CD14-positive monocyte (primary cell): ENCODE data around the gene CDC37. TPM values are rescaled to one million over a fixed set of nuclear protein-coding genes. Genes with fewer than 3 reads are reported as not detected.
A peak's percentile ranks its signal among the peaks of the same experiment; 100 is the strongest.
"Not testable (repeated sequence)": the region's sequence is repeated elsewhere in the genome, so short reads cannot be mapped to it uniquely, and the experiment has no call there.

ENCODE experiments used
- DNase-seq, 3 donors: peaks; one replicate each; pipeline ENCODE4 v3.0.0-alpha.2; 2011 to 2022
- H2AFZ ChIP-seq: 2 replicates; pipeline ENCODE4 v1.6.0; 2012; ENCODE audit warnings: mild to moderate bottlenecking, low read depth, low read length, inconsistent platforms; ENCODE audit not compliant: insufficient read depth, poor library complexity, severe bottlenecking
- H3K27ac ChIP-seq, 2 donors: 1 replicate in 1 of 2; 2 replicates in 1 of 2; pipeline ENCODE4 v1.5.1; 2012 to 2013; ENCODE audit warnings: low read length in 2 of 2, control low read depth in 1 of 2, inconsistent platforms in 1 of 2, low read depth in 1 of 2, mild to moderate bottlenecking in 1 of 2
- H3K27me3 ChIP-seq, 2 donors: one replicate each; pipeline versions ENCODE4 v1.6.0 to v1.6.1; 2011 to 2013; ENCODE audit warnings: low read length in 2 of 2; ENCODE audit not compliant: control insufficient read depth in 2 of 2, insufficient read depth in 2 of 2
- H3K36me3 ChIP-seq, 2 donors: replicated peaks in 1 of 2; 1 replicate in 1 of 2; 2 replicates in 1 of 2; pipeline versions ENCODE4 v1.5.1 to v1.6.1; 2012 to 2013; ENCODE audit warnings: low read length in 2 of 2, control low read depth in 1 of 2, inconsistent platforms in 1 of 2, mild to moderate bottlenecking in 1 of 2; ENCODE audit not compliant: insufficient read depth in 2 of 2, control insufficient read depth in 1 of 2
- H3K4me1 ChIP-seq, 2 donors: 1 replicate in 1 of 2; 2 replicates in 1 of 2; pipeline versions ENCODE4 v1.5.1 to v1.6.1; 2012 to 2013; ENCODE audit warnings: low read length in 2 of 2, control low read depth in 1 of 2, inconsistent platforms in 1 of 2, mild to moderate bottlenecking in 1 of 2, moderate library complexity in 1 of 2; ENCODE audit not compliant: insufficient read depth in 2 of 2, control insufficient read depth in 1 of 2
- H3K4me2 ChIP-seq: replicated peaks from 2 replicates; pipeline ENCODE3; 2012; ENCODE audit warnings: low read length, moderate library complexity, mild to moderate bottlenecking; ENCODE audit not compliant: poor library complexity, severe bottlenecking; ENCODE audit errors: extremely low read depth
- H3K4me3 ChIP-seq, 3 experiments: fragments of 200-600 bp in 1 of 3; sonication (generic) in 1 of 3; replicated peaks in 1 of 3; 1 replicate in 2 of 3; 2 replicates in 1 of 3; pipeline ENCODE4 v1.5.1; 2011 to 2013; ENCODE audit warnings: low read length in 3 of 3, mild to moderate bottlenecking in 3 of 3, control low read depth in 2 of 3, low read depth in 2 of 3, inconsistent platforms in 1 of 3, moderate library complexity in 1 of 3
- H3K79me2 ChIP-seq: 2 replicates; pipeline ENCODE4 v1.6.0; 2012; ENCODE audit warnings: mild to moderate bottlenecking, control low read depth, inconsistent platforms, low read length, moderate library complexity; ENCODE audit not compliant: insufficient read depth
- H3K9ac ChIP-seq: 2 replicates; pipeline ENCODE4 v1.6.0; 2017; ENCODE audit warnings: low read length, mild to moderate bottlenecking; ENCODE audit not compliant: insufficient read depth, poor library complexity, severe bottlenecking
- H3K9me3 ChIP-seq, 2 donors: replicated peaks in 1 of 2; 1 replicate in 1 of 2; 2 replicates in 1 of 2; pipeline versions ENCODE4 v1.5.1 to v1.6.1; 2012 to 2013; ENCODE audit warnings: low read length in 2 of 2, control low read depth in 1 of 2; ENCODE audit not compliant: control insufficient read depth in 1 of 2, insufficient read depth in 1 of 2
- H4K20me1 ChIP-seq: 2 replicates; pipeline ENCODE4 v1.6.0; 2012; ENCODE audit warnings: mild to moderate bottlenecking, low read length, control low read depth, moderate library complexity; ENCODE audit not compliant: insufficient read depth
- H3K27ac Mint-ChIP-seq, 7 donors: one replicate each; pipeline ENCODE4 v1.8.0; 2020; ENCODE audit warnings: mild to moderate bottlenecking in 7 of 7, mixed read lengths in 7 of 7, moderate library complexity in 6 of 7, inconsistent platforms in 2 of 7
- H3K27me3 Mint-ChIP-seq, 3 donors: one replicate each; pipeline ENCODE4 v1.8.0; 2021 to 2022; ENCODE audit warnings: low read depth in 3 of 3, mild to moderate bottlenecking in 3 of 3, mixed read lengths in 3 of 3, moderate library complexity in 3 of 3, inconsistent platforms in 1 of 3
- H3K36me3 Mint-ChIP-seq, 2 donors: one replicate each; pipeline ENCODE4 v1.8.0; 2020; ENCODE audit warnings: mixed read lengths in 2 of 2, inconsistent platforms in 1 of 2, mild to moderate bottlenecking in 1 of 2
- H3K4me1 Mint-ChIP-seq: one replicate; pipeline ENCODE4 v1.8.0; 2020; ENCODE audit warnings: mild to moderate bottlenecking, mixed read lengths
- H3K4me3 Mint-ChIP-seq, 2 donors: one replicate each; pipeline ENCODE4 v1.8.0; 2020; ENCODE audit warnings: mild to moderate bottlenecking in 2 of 2, mixed read lengths in 2 of 2, moderate library complexity in 1 of 2
- H3K9me3 Mint-ChIP-seq, 7 donors: one replicate each; pipeline ENCODE4 v1.8.0; 2020 to 2022; ENCODE audit warnings: mixed read lengths in 7 of 7, mild to moderate bottlenecking in 6 of 7, moderate library complexity in 6 of 7, inconsistent platforms in 2 of 7
- WGBS: methylation state at CpG from one replicate; pipeline ENCODE4 v1.1.5; 2013; ENCODE audit warnings: missing lambda C conversion rate; ENCODE audit not compliant: insufficient coverage; 5-methylcytosine and 5-hydroxymethylcytosine counted together
- intact Hi-C, 2 donors: fragments of 100-400 bp; cut with micrococcal nuclease; formaldehyde crosslinking; loops; one replicate each; pipeline versions ENCODE4 v1.15.0 to v1.15.1; 2023
- polyA plus RNA-seq, 3 donors: library from polyadenylated mRNA; depleted of rRNA in 1 of 3; unstranded in 2 of 3; stranded (reverse) in 1 of 3; fragments of 300-500 nt in 2 of 3; fragments of >200 nt in 1 of 3; fragmentation: Illumina TruSeq in 2 of 3; gene quantifications; 1 replicate in 2 of 3; 2 replicates in 1 of 3; pipeline ENCODE4 v1.2.3, GENCODE V29; 2012 to 2021
- TF ChIP-seq, protein P1 (sequence below): fragments of 200-600 bp; IDR thresholded peaks from one replicate; pipeline ENCODE4 v1.8.0; 2022; ENCODE audit warnings: antibody characterized with exemption, mild to moderate bottlenecking

CDC37 gene
- polyA plus RNA-seq, 3 donors, result 49.3 to 575 (median 54.9) TPM

DNA sequence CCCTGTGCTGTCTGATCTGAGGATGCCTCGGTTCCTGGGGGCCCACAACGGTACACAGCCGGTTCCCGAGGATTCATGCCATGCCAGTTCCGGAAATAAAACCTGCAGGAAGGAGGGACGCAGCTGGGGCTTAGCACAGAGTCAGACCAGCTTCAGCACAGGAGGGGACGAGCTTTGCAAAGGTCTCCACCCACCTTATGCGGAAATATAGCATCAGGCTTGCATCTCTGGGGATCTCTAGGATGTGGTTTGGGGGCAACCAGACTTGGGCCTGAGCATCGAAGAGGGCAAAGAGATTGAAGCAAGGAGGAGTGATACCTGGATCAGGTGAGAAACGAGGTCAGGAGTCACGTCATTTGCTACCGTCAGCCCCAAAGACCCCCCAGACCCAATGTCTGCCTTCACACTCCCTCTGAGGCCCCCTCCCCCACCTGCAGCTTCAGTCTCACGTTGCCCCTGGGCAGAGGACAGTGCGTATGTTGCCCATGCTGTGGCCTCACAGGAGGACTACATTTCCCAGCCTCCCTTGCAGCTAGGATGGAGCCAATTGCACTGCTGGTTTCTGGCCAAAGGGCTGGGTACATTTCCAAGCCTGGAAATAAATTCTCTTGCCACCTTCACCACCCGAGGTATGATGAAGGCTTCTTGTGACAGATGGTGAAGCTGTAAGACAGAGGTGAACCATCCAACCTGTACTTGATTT, 35.1 kb downstream of the CDC37 start:
- H3K27ac Mint-ChIP-seq, result peak overlapping the region in 3 of 7 donors; percentile 15 to 63 (median 57)
- H3K4me1 ChIP-seq, result peaks cover 12 to 15% of the 10 kb centered on the region in 2 donors

DNA sequence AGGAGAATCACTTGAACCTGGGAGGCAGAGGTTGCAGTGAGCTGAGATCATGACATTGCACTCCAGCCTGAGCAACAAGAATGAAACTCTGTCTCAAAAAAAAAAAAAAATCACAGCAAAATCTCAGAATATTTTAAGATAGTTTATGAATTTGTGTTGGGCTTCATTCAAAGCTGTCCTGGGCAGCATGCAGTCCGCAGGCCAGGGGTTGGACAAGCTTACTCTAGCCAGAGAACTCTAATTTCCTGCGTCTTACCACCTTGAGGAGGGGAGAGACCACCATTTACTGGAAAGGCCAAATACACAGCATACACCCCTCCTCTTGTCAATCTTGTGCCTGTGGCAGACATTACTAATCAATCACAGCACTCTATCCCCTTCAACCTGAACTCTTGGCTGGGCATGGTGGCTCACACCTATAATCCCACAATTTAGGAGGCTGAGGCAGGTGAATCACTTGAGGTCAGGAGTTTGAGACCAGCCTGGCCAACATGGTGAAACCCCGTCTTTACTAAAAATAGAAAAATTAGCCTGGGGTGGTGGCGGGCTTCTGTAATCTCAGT, 36.3 kb downstream of the CDC37 start:
- H3K4me1 ChIP-seq, intact Hi-C loops, H3K27ac ChIP-seq, H3K4me1 Mint-ChIP-seq, H3K9me3 ChIP-seq, H3K27me3 ChIP-seq, H3K9ac ChIP-seq, H3K4me3 Mint-ChIP-seq, H3K4me3 ChIP-seq, DNase-seq, H3K27me3 Mint-ChIP-seq, H3K4me2 ChIP-seq, H3K9me3 Mint-ChIP-seq, H2AFZ ChIP-seq: not testable (repeated sequence)
- peaks cover 64% of the 10 kb centered on the region for H3K79me2 ChIP-seq
- H3K36me3 Mint-ChIP-seq, result peaks cover 79 to 95% of the 10 kb centered on the region in 2 donors
- H3K27ac Mint-ChIP-seq, result peak overlapping the region in 2 of 7 donors; percentile 5 to 16
- H4K20me1 ChIP-seq, result peaks cover 59% of the 10 kb centered on the region
- WGBS, result 100% methylated on average over 1 of the region's 4 CpGs
- H3K36me3 ChIP-seq, result peaks cover 87 to 96% of the 10 kb centered on the region in 2 donors

More for the DNA sequence above, 35.1 kb downstream of the CDC37 start:
- no peak overlapping the region for H3K4me3 Mint-ChIP-seq
- peaks cover 0 to 2% (median 0%) of the 10 kb centered on the region in 3 donors for H3K27me3 Mint-ChIP-seq
- no peaks in the 10 kb centered on the region for H3K9me3 Mint-ChIP-seq
- Histone ChIP-seq H3K4me2 (no peak overlapping the region), H4K20me1 (peaks cover 50% of the 10 kb centered on the region), H3K9me3 (no peaks in the 10 kb centered on the region), H3K79me2 (peaks cover 71% of the 10 kb centered on the region), H3K27ac (no peak overlapping the region), H3K27me3 (no peaks in the 10 kb centered on the region), H3K9ac (no peak overlapping the region), H3K36me3 (peaks cover 76 to 84% of the 10 kb centered on the region in 2 donors), H2AFZ (no peak overlapping the region), H3K4me3 (no peak overlapping the region)
- H3K36me3 Mint-ChIP-seq, result peaks cover 68 to 86% of the 10 kb centered on the region in 2 donors
- peaks cover 11% of the 10 kb centered on the region for H3K4me1 Mint-ChIP-seq
- TF ChIP-seq, protein P1, sequence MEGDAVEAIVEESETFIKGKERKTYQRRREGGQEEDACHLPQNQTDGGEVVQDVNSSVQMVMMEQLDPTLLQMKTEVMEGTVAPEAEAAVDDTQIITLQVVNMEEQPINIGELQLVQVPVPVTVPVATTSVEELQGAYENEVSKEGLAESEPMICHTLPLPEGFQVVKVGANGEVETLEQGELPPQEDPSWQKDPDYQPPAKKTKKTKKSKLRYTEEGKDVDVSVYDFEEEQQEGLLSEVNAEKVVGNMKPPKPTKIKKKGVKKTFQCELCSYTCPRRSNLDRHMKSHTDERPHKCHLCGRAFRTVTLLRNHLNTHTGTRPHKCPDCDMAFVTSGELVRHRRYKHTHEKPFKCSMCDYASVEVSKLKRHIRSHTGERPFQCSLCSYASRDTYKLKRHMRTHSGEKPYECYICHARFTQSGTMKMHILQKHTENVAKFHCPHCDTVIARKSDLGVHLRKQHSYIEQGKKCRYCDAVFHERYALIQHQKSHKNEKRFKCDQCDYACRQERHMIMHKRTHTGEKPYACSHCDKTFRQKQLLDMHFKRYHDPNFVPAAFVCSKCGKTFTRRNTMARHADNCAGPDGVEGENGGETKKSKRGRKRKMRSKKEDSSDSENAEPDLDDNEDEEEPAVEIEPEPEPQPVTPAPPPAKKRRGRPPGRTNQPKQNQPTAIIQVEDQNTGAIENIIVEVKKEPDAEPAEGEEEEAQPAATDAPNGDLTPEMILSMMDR, result no peak
- 97% methylated on average over 8 of the region's 15 CpGs for WGBS
- intact Hi-C loops, result no loop called here
- DNase-seq, result no peak
